HepG2 (cell line): ENCODE results near the gene ICE2. TPM values are rescaled to one million over a fixed set of nuclear protein-coding genes. Genes with fewer than 3 reads are reported as not detected.

Source experiments
- ATAC-seq: fragments of 200-7000 bp; cut with Tn5 transposase; 3 replicates; pipeline ENCODE4 v1.9.1; 2020; ENCODE audit warnings: mild to moderate bottlenecking, moderate library complexity
- BruUV-seq: library from RNA; stranded (reverse); fragments of 400-500 nt; replicated peaks from 2 replicates; lab custom pipeline; 2021; lab: Mats Ljungman, UMichigan
- CTCF ChIA-PET: fragments of 300-600 bp; formaldehyde crosslinking; extraction: SDS; loops from one replicate; lab custom pipeline; 2021; ENCODE audit warnings: low total read pairs, inconsistent platforms, low intra/inter-chr PET ratio; lab: Yijun Ruan, JAX
- POLR2A ChIA-PET: fragments of 350-600 bp; sonication (Branson Sonifier 250); formaldehyde crosslinking; loops from one replicate; lab custom pipeline; 2020; ENCODE audit warnings: antibody characterized with exemption, inconsistent platforms; lab: Yijun Ruan, JAX
- DNase-seq: peaks from one replicate; pipeline ENCODE4 v3.0.0-alpha.2; 2015; ENCODE audit warnings: low spot score
- FAIRE-seq: peaks from 3 replicates; lab custom pipeline; 2011; peaks lifted over from hg19 to GRCh38; lab: Jason Lieb, UNC
- H2AFZ ChIP-seq: one replicate; pipeline ENCODE4 v1.6.1; 2011; ENCODE audit warnings: low read length, inconsistent platforms
- H3K27ac ChIP-seq: fragments of 300-600 bp; 3 replicates; pipeline ENCODE4 v1.8.0; 2011; ENCODE audit warnings: mixed run types, mild to moderate bottlenecking, mixed read lengths, low read length, inconsistent platforms; ENCODE audit not compliant: insufficient read depth; ENCODE audit errors: extremely low read length
- H3K27me3 ChIP-seq, 2 experiments: fragments of 200-600 bp in 1 of 2; 2 replicates in 1 of 2; 3 replicates in 1 of 2; pipeline versions ENCODE4 v1.6.0 to v1.8.0; 2011; ENCODE audit warnings: low read length in 2 of 2, mild to moderate bottlenecking in 2 of 2, moderate library complexity in 2 of 2, inconsistent platforms in 1 of 2; ENCODE audit not compliant: insufficient read depth in 2 of 2, control insufficient read depth in 1 of 2
- H3K36me3 ChIP-seq, 2 experiments: fragments of 200-600 bp in 1 of 2; replicated peaks in 1 of 2; 2 replicates in 1 of 2; 3 replicates in 1 of 2; pipeline versions ENCODE4 v1.5.1 to v1.8.0; 2011; ENCODE audit warnings: low read length in 2 of 2, inconsistent platforms in 1 of 2; ENCODE audit not compliant: insufficient read depth in 2 of 2, control insufficient read depth in 1 of 2
- H3K4me1 ChIP-seq: 2 replicates; pipeline ENCODE4 v1.5.1; 2012; ENCODE audit warnings: low read length, inconsistent platforms; ENCODE audit not compliant: insufficient read depth
- H3K4me2 ChIP-seq: 2 replicates; pipeline ENCODE4 v1.6.0; 2011; ENCODE audit warnings: low read depth, low read length, inconsistent platforms
- H3K4me3 ChIP-seq, 3 experiments: fragments of 200-600 bp in 1 of 3; sonication (generic), shearing (Covaris generic) in 1 of 3; replicated peaks in 1 of 3; 2 replicates each; pipeline ENCODE4 v1.5.1; 2011 to 2016; ENCODE audit warnings: low read length in 3 of 3, inconsistent platforms in 2 of 3, low read depth in 2 of 3, mild to moderate bottlenecking in 2 of 3, control low read depth in 1 of 3, mixed read lengths in 1 of 3; ENCODE audit not compliant: insufficient read depth in 1 of 3
- H3K79me2 ChIP-seq: one replicate; pipeline ENCODE4 v1.6.1; 2011; ENCODE audit warnings: low read length, inconsistent platforms; ENCODE audit not compliant: insufficient read depth
- H3K9ac ChIP-seq: 2 replicates; pipeline ENCODE4 v1.6.0; 2011; ENCODE audit warnings: mild to moderate bottlenecking, low read depth, low read length, inconsistent platforms; ENCODE audit not compliant: insufficient read depth
- H3K9me3 ChIP-seq: 2 replicates; pipeline ENCODE4 v1.5.1; 2012; ENCODE audit warnings: mild to moderate bottlenecking, low read length
- H4K20me1 ChIP-seq: 2 replicates; pipeline ENCODE4 v1.6.0; 2011; ENCODE audit warnings: inconsistent platforms, mild to moderate bottlenecking, low read length, moderate library complexity; ENCODE audit not compliant: insufficient read depth
- MAFF ChIP-seq: IDR thresholded peaks from 2 replicates; pipeline ENCODE4 v1.6.1; 2011; ENCODE audit warnings: low read depth, low read length, improper control_type of control experiment
- MAFK ChIP-seq, 2 experiments: IDR thresholded peaks in 1 of 2; conservative IDR thresholded peaks in 1 of 2; 2 replicates each; pipeline ENCODE4 v1.6.1; 2011; ENCODE audit warnings: improper control_type of control experiment in 2 of 2, low read length in 2 of 2
- MXD1 ChIP-seq: sonication (generic); formaldehyde crosslinking; IDR thresholded peaks from 2 replicates; pipeline ENCODE4 v1.4.0; 2020; ENCODE audit warnings: mild to moderate bottlenecking, missing genetic modification reagents
- MYNN ChIP-seq: sonication (generic); formaldehyde crosslinking; IDR thresholded peaks from 2 replicates; pipeline ENCODE4 v1.4.0; 2020; ENCODE audit warnings: mild to moderate bottlenecking, low read depth, missing genetic modification reagents
- SNAI1 ChIP-seq: sonication (generic); formaldehyde crosslinking; IDR thresholded peaks from 2 replicates; pipeline ENCODE4 v1.5.0; 2020; ENCODE audit warnings: mild to moderate bottlenecking, missing genetic modification reagents, borderline replicate concordance
- SOX13 ChIP-seq, 3 experiments: fragments of 450-650 bp in 1 of 3; sonication (generic) in 1 of 3; formaldehyde crosslinking in 1 of 3; IDR thresholded peaks in 2 of 3; conservative IDR thresholded peaks in 1 of 3; 2 replicates each; pipeline versions ENCODE4 v1.5.0 to v1.6.1; 2016 to 2020; ENCODE audit warnings: antibody characterized with exemption in 1 of 3, mild to moderate bottlenecking in 1 of 3, missing compliant biosample characterization in 1 of 3, missing genetic modification reagents in 1 of 3, moderate library complexity in 1 of 3
- U2AF2 ChIP-seq: fragments of 200-400 bp; formaldehyde crosslinking; IDR thresholded peaks from 2 replicates; pipeline ENCODE4 v1.6.1; 2017; ENCODE audit warnings: low read depth, mild to moderate bottlenecking, low read length
- ZNF260 ChIP-seq: sonication (generic); formaldehyde crosslinking; IDR thresholded peaks from 2 replicates; pipeline ENCODE4 v1.4.0; 2020; ENCODE audit warnings: missing genetic modification reagents, low read depth, mild to moderate bottlenecking, borderline replicate concordance
- ZNF333 ChIP-seq: sonication (generic); formaldehyde crosslinking; IDR thresholded peaks from 2 replicates; pipeline ENCODE4 v1.4.0; 2020; ENCODE audit warnings: mild to moderate bottlenecking, missing genetic modification reagents, borderline replicate concordance
- ZNF513 ChIP-seq: sonication (generic); formaldehyde crosslinking; conservative IDR thresholded peaks from 2 replicates; pipeline ENCODE4 v1.5.0; 2020; ENCODE audit warnings: missing genetic modification reagents
- ZNF567 ChIP-seq: sonication (generic); formaldehyde crosslinking; IDR thresholded peaks from 2 replicates; pipeline ENCODE4 v1.8.1; 2023; ENCODE audit warnings: mild to moderate bottlenecking, missing genetic modification reagents, borderline replicate concordance
- WGBS: methylation state at CpG from one replicate; pipeline ENCODE4 v1.1.6; 2017; ENCODE audit warnings: low lambda C conversion rate; 5-methylcytosine and 5-hydroxymethylcytosine counted together
- in situ Hi-C: cut with HindIII; loops from 2 replicates; pipeline ENCODE4 v1.10.0; 2017; ENCODE audit warnings: low pct_unique_long_range_greater_than_20kb; ENCODE audit not compliant: extremely low pct_ligation_motif_present
- intact Hi-C: fragments of 100-400 bp; cut with micrococcal nuclease; formaldehyde crosslinking; loops from one replicate; pipeline ENCODE4 v1.10.0; 2022; ENCODE audit not compliant: unreplicated experiment
- polyA plus RNA-seq, 8 experiments: library from polyadenylated mRNA; depleted of rRNA in 3 of 8; stranded (reverse) in 7 of 8; unstranded in 1 of 8; fragments of >200 nt; fragmentation: Illumina TruSeq in 4 of 8; extraction: Trizol in 4 of 8; gene quantifications; 2 replicates each; pipeline versions ENCODE4 v1.2.1 to v1.2.3, GENCODE V29; 2011 to 2016; ENCODE audit warnings: low read depth in 4 of 8, missing spikeins in 1 of 8, mixed read lengths in 1 of 8; ENCODE audit not compliant: insufficient read depth in 1 of 8
- total RNA-seq, 5 experiments: library from RNA; depleted of rRNA; stranded (reverse); fragments of >200 nt; fragmentation: Illumina TruSeq; extraction: Trizol; gene quantifications; 2 replicates each; pipeline ENCODE4 v1.2.3, GENCODE V29; 2016; ENCODE audit warnings: low read depth in 1 of 5

Gene ICE2
- total and polyA plus RNA-seq, 2 of the 13 experiments (the other 11 are each of a cell fraction or from before 2014, with no cell fraction given) = 24.8 to 26.4 TPM

GRCh38 chr15:60384526-60385126 lies 94.3 kb downstream of the ICE2 start:
- H3K4me1 ChIP-seq = peaks cover 70% of the 10 kb centered on the region
- H2AFZ ChIP-seq = no peak overlapping the region
- peaks cover 9 to 43% of the 10 kb centered on the region in 2 experiments; a peak in 4 of 5 replicates for H3K36me3 ChIP-seq
- CTCF ChIA-PET = no interaction called here
- 97% methylated on average over 3 of the region's 3 CpGs for WGBS
- no peak overlapping the region for H3K4me3 ChIP-seq
- no peak overlapping the region for H3K4me2 ChIP-seq
- POLR2A ChIA-PET = interaction anchor here (2.0 kb wide), 1 partner anchor 10 kb away, joined by 10 read pairs; no protein-coding TSS in a partner anchor
- H3K79me2 ChIP-seq = peaks cover 58% of the 10 kb centered on the region
- BruUV-seq = no TSS peak
- H3K9me3 ChIP-seq = no peaks in the 10 kb centered on the region
- no peak for TF ChIP-seq SNAI1 (CRISPR knock-in tag)
- peak; percentile 23 to 65; a peak in 2 of 4 replicates for TF ChIP-seq MAFK (conservative IDR thresholded peaks at IDR 0.05 in 1 of 2, IDR thresholded peaks at IDR 0.05 in 1 of 2; ENCODE audit: low read length in 2 of 2)
- TF ChIP-seq MAFF = peak; percentile 36; the same call in 1 of the 2 replicates
- no peak for TF ChIP-seq MXD1 (CRISPR knock-in tag)
- TF ChIP-seq, all 625 proteins: peak for 2
- DNase-seq = no peak
- no peak for FAIRE-seq
- intact Hi-C loops = no loop called here
- no peaks in the 10 kb centered on the region for H4K20me1 ChIP-seq
- H3K27me3 ChIP-seq = no peaks in the 10 kb centered on the region
- no peak overlapping the region for H3K27ac ChIP-seq
- ATAC-seq = no peak
- no peak overlapping the region for H3K9ac ChIP-seq
- in situ Hi-C loops = no loop called here

- BruUV-seq = no TSS peak
- ChIA-PET CTCF (no interaction called here), POLR2A (interaction anchor here (0.9 kb wide), 1 partner anchor 10 kb away, joined by 3 read pairs; no protein-coding TSS in a partner anchor)
- no peak for ATAC-seq
- no peak for DNase-seq
- Histone ChIP-seq H3K9me3 (no peaks in the 10 kb centered on the region), H3K27ac (no peak overlapping the region), H4K20me1 (no peaks in the 10 kb centered on the region), H3K9ac (no peak overlapping the region), H3K36me3 (peaks cover 9 to 43% of the 10 kb centered on the region in 2 experiments; a peak in 4 of 5 replicates), H3K4me1 (peaks cover 70% of the 10 kb centered on the region), H3K4me2 (no peak overlapping the region), H2AFZ (no peak overlapping the region), H3K27me3 (no peaks in the 10 kb centered on the region), H3K4me3 (no peak overlapping the region), H3K79me2 (peaks cover 52% of the 10 kb centered on the region)
- intact Hi-C loops = no loop called here
- FAIRE-seq = no peak
- WGBS = 90% methylated on average over 3 of the region's 3 CpGs
- in situ Hi-C loops = no loop called here
- no peak for TF ChIP-seq ZNF513 (CRISPR knock-in tag)
- no peak for TF ChIP-seq ZNF260 (CRISPR knock-in tag)
- TF ChIP-seq U2AF2 = no peak
- TF ChIP-seq SOX13 (IDR thresholded peaks at IDR 0.05) = no peak
- no peak for TF ChIP-seq SOX13 (CRISPR knock-in tag; conservative IDR thresholded peaks at IDR 0.05 in 1 of 2, IDR thresholded peaks at IDR 0.05 in 1 of 2)
- TF ChIP-seq MYNN = no peak
- TF ChIP-seq ZNF567 = no peak
- TF ChIP-seq ZNF333 (CRISPR knock-in tag) = no peak
Measured at GRCh38 chr15:60384053-60384452, 94.9 kb downstream of the ICE2 start.
